HFF-Myc (cell line): ENCODE results near the gene NME9.
"Not testable (repeated sequence)": the region's sequence is repeated elsewhere in the genome, so short reads cannot be mapped to it uniquely, and the experiment has no call there.

Source experiments
- DNase-seq: peaks from one replicate; pipeline ENCODE4 v3.0.0-alpha.2; 2011; ENCODE audit warnings: low read depth; ENCODE audit errors: extremely low read depth
- H3K4me3 ChIP-seq: replicated peaks from 2 replicates; pipeline ENCODE4 v1.5.1; 2011; ENCODE audit warnings: low read depth, mild to moderate bottlenecking, control low read depth, low read length
- CTCF ChIP-seq: IDR thresholded peaks from 2 replicates; pipeline ENCODE4 v1.5.1; 2012; ENCODE audit warnings: mild to moderate bottlenecking, low read depth, low read length, control low read depth; ENCODE audit errors: missing control alignments

Gene NME9, protein sequence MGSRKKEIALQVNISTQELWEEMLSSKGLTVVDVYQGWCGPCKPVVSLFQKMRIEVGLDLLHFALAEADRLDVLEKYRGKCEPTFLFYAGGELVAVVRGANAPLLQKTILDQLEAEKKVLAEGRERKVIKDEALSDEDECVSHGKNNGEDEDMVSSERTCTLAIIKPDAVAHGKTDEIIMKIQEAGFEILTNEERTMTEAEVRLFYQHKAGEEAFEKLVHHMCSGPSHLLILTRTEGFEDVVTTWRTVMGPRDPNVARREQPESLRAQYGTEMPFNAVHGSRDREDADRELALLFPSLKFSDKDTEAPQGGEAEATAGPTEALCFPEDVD

GRCh38 chr3:138329127-138329983 lies at the start of gene NME9:
NME9 (minus strand) TSS chr3:138329851; CDS start chr3:138329335, 516 bp downstream.
- H3K4me3 ChIP-seq = peak within 1 kb of the TSS; percentile 56
- peak; percentile 72 for TF ChIP-seq CTCF
- DNase-seq = no peak

DNA sequence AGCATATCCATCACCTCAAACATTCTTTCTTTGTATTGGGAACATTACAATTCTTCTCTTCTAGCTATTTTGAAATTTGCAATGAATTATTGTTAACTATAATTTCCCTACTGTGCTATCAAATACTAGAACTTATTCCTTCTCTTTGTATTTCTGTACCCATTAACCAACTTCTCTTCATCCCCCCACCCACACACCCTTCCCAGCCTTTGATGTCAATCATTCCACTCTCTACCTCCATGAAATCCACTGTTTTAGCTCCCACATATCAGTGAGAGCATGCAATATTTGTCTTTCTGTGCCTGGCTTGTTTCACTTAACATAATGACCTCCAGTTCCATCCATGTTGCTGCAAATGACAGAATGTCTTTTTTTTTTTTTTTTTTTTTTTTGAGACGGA lies 49.3 kb upstream of the NME9 start:
- no peak overlapping the region for H3K4me3 ChIP-seq
- no peak for TF ChIP-seq CTCF
- DNase-seq = no peak

DNA sequence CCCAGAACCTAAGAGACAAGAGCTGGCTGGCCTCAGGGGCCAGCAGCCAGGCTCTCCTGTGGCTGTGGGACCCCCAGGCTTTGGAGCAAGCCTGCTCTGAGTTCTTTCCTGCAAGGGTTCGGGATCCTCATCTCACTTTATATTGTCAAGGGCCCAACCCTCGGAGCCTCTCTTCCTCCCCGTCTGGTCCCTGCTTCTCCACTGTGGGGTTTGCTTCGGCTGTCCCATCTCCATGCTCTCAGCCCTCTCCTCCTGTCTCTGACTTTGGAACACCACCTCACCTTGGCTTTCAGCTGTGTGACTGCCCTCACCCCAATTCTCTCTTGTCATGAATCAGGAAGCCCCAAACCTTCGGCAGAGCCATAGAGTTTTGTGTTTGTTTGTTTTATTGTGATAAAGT lies 48.7 kb upstream of the NME9 start:
- DNase-seq = no peak
- H3K4me3 ChIP-seq = no peak overlapping the region
- no peak for TF ChIP-seq CTCF

DNA sequence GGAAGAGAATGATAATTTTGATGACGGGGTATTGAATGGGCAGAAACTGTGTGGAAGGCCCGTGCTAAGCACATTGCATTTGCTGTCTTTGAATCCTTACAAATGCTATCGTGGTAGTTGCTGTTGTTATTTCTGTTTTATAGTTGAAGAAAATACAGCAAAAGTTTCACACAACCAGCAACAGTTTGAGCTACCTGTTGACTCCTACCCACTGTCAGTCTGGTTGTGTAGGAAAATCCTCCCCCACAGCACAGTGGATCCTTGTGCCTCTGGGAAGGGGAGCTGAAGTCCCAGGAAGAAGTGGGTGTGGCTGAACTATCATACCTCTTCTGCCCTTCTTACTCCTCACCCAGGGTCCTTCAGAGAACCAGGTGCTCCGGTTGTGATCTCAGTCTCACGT lies 48.2 kb upstream of the NME9 start:
- no peak for DNase-seq
- H3K4me3 ChIP-seq = no peak overlapping the region
- TF ChIP-seq CTCF = no peak

GRCh38 chr3:138377212-138377611 lies 47.6 kb upstream of the NME9 start:
- H3K4me3 ChIP-seq, DNase-seq: not testable (repeated sequence)

DNA sequence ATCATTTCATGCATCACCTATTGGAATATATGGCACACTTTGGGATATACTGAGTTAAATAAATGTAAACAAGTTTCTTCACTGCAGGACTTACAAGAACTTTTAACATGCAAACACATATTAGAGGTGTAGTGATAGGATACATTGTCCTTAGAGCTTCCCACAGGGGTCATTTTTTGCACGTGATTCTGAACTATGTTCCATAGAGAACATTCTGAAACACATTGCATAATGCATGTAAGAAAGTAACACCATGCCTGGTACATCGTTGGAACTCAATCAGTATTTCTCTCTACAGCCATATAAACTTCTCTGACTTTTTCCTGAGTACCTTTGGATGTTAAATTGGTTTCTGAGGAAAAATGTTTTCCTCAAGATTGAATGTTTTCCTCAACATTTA lies 47.0 kb upstream of the NME9 start:
- no peak for DNase-seq
- no peak for TF ChIP-seq CTCF
- H3K4me3 ChIP-seq = no peak overlapping the region

- no peak for DNase-seq
- H3K4me3 ChIP-seq = no peak overlapping the region
- no peak for TF ChIP-seq CTCF
Observed at GRCh38 chr3:138375447-138375846, 45.8 kb upstream of the NME9 start.
